ENCODE data around the gene DLGAP1.

Gene DLGAP1

GRCh38 chr18:3857544-3857943, 597.6 kb downstream of the DLGAP1 start:
- peak; percentile 66 for DNase-seq

- no peak for DNase-seq
Observed at GRCh38 chr18:3855966-3856365, 599.1 kb downstream of the DLGAP1 start.

GRCh38 chr18:3852321-3852720, 602.8 kb downstream of the DLGAP1 start:
- DNase-seq: peak; percentile 8

GRCh38 chr18:3851159-3851558, 603.9 kb downstream of the DLGAP1 start:
- DNase-seq: no peak

GRCh38 chr18:3848316-3848715, 606.8 kb downstream of the DLGAP1 start:
- no peak for DNase-seq

- no peak for DNase-seq
Observed at GRCh38 chr18:3845161-3845560, 609.9 kb downstream of the DLGAP1 start.

- DNase-seq: no peak
Observed at GRCh38 chr18:3842844-3843243, 612.3 kb downstream of the DLGAP1 start.

GRCh38 chr18:3840766-3841165, 614.3 kb downstream of the DLGAP1 start:
- no peak for DNase-seq

- no peak for DNase-seq
Observed at GRCh38 chr18:3839581-3839981, 615.5 kb downstream of the DLGAP1 start.

- no peak for DNase-seq
Observed at GRCh38 chr18:3836483-3837335, 618.4 kb downstream of the DLGAP1 start.

- DNase-seq: no peak
Observed at GRCh38 chr18:3832025-3832638, 623.0 kb downstream of the DLGAP1 start.

GRCh38 chr18:3830604-3831003, 624.5 kb downstream of the DLGAP1 start:
- DNase-seq: no peak

- no peak for DNase-seq
Observed at GRCh38 chr18:3827236-3827845, 627.8 kb downstream of the DLGAP1 start.

GRCh38 chr18:3826021-3826420, 629.1 kb downstream of the DLGAP1 start:
- DNase-seq: no peak

GRCh38 chr18:3824101-3824500, 631.0 kb downstream of the DLGAP1 start:
- DNase-seq: no peak

GRCh38 chr18:3823073-3823472, 632.0 kb downstream of the DLGAP1 start:
- DNase-seq: no peak

GRCh38 chr18:3821524-3821923, 633.6 kb downstream of the DLGAP1 start:
- DNase-seq: no peak

GRCh38 chr18:3819961-3820360, 635.1 kb downstream of the DLGAP1 start:
- DNase-seq: no peak

GRCh38 chr18:3816610-3817363, 638.3 kb downstream of the DLGAP1 start:
- DNase-seq: peak; percentile 96

- no peak for DNase-seq
Observed at GRCh38 chr18:3815991-3816390, 639.1 kb downstream of the DLGAP1 start.

GRCh38 chr18:3814816-3815215, 640.3 kb downstream of the DLGAP1 start:
- DNase-seq: peak; percentile 63

- no peak for DNase-seq
Observed at GRCh38 chr18:3810296-3810695, 644.8 kb downstream of the DLGAP1 start.

Measured in EL (cell line).